PC-9 (cell line): ENCODE data around the gene SLC12A4.

Experiments used
- EZH2 ChIP-seq: fragments of 200-600 bp; sonication (generic); IDR thresholded peaks from 2 replicates; pipeline ENCODE4 v1.8.0; 2017; ENCODE audit warnings: antibody characterized with exemption, low read depth
- TF ChIP-seq, protein P1 (sequence below): fragments of 200-600 bp; sonication (generic); conservative IDR thresholded peaks from 2 replicates; pipeline ENCODE4 v1.6.1; 2017; ENCODE audit warnings: mixed run types, antibody characterized with exemption, mild to moderate bottlenecking, moderate library complexity

DNA sequence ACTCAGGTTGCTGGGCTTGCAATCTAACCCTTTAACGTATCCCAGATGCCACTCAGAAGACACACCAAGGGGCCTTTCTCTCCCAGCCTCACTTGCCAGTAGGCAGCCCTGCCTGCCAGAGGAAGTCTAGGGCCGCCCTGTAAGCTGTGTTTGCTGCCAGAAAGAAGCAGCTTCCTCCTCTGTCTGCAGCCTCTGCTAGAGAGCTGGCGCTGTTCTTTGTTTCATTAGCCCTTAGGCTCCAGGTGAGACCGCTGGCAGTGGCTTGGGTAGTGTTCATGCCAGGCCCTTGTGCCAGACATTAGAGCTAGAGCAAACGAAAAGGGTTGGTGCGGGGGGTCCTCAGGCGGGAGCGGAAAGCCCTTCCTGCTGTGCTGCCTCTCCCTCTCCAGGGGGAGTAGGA is 45.7 kb downstream of the SLC12A4 start:
- TF ChIP-seq, protein P1, sequence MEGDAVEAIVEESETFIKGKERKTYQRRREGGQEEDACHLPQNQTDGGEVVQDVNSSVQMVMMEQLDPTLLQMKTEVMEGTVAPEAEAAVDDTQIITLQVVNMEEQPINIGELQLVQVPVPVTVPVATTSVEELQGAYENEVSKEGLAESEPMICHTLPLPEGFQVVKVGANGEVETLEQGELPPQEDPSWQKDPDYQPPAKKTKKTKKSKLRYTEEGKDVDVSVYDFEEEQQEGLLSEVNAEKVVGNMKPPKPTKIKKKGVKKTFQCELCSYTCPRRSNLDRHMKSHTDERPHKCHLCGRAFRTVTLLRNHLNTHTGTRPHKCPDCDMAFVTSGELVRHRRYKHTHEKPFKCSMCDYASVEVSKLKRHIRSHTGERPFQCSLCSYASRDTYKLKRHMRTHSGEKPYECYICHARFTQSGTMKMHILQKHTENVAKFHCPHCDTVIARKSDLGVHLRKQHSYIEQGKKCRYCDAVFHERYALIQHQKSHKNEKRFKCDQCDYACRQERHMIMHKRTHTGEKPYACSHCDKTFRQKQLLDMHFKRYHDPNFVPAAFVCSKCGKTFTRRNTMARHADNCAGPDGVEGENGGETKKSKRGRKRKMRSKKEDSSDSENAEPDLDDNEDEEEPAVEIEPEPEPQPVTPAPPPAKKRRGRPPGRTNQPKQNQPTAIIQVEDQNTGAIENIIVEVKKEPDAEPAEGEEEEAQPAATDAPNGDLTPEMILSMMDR = no peak
- TF ChIP-seq EZH2 = no peak
